Measurements from ENCODE around the gene CD151. TPM values are rescaled to one million over a fixed set of nuclear protein-coding genes. Genes with fewer than 3 reads are reported as not detected.

CD151 gene
- total RNA-seq, 2 experiments from 2014 or later: 20.2 to 20.8 TPM

DNA sequence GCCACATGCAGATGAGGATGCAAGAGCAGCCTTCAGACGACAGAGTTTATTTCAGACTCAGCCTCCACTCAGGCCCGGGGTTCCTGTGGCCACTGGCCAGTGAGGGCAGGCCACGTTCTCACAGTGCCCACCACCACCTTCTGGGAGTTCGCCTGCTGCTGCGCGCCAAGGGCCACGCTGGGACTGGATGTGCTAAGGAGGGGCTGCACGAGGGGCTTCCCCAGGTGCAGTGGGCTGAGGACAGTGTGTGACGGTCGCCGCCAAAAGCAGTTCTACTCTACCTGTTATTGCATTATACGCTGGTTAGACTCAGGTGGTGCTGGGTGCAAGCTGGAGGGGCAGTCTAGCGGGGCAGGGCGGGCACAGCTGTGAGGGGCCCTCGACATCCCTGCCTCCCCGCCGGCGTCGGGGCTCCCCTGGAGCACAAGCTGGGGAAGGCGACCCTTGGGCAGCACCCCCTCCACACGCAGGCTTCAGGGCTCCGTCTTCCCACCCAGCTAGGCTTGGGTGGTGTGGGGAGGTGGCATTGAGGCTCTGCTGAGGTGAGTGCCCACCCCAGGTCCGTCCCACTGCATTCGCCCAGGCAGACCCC lies 45.6 kb upstream of the CD151 start:
- H3K27me3 Mint-ChIP-seq: no peaks in the 10 kb centered on the region
- ATAC-seq (ENCODE audit: poor library complexity): no peak
- H3K9me3 Mint-ChIP-seq: no peaks in the 10 kb centered on the region
- H3K27ac ChIP-seq (ENCODE audit: low read depth in 1 of 2, low read length in 2 of 2): no peak overlapping the region
- peaks cover 11% of the 10 kb centered on the region for H3K36me3 ChIP-seq (ENCODE audit: insufficient read depth, low read length)
- TF ChIP-seq, protein P1, sequence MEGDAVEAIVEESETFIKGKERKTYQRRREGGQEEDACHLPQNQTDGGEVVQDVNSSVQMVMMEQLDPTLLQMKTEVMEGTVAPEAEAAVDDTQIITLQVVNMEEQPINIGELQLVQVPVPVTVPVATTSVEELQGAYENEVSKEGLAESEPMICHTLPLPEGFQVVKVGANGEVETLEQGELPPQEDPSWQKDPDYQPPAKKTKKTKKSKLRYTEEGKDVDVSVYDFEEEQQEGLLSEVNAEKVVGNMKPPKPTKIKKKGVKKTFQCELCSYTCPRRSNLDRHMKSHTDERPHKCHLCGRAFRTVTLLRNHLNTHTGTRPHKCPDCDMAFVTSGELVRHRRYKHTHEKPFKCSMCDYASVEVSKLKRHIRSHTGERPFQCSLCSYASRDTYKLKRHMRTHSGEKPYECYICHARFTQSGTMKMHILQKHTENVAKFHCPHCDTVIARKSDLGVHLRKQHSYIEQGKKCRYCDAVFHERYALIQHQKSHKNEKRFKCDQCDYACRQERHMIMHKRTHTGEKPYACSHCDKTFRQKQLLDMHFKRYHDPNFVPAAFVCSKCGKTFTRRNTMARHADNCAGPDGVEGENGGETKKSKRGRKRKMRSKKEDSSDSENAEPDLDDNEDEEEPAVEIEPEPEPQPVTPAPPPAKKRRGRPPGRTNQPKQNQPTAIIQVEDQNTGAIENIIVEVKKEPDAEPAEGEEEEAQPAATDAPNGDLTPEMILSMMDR (IDR thresholded peaks at IDR 0.05): no peak
- H3K36me3 Mint-ChIP-seq (ENCODE audit: low read depth): peaks cover 4% of the 10 kb centered on the region
- intact Hi-C loops (cut with DNase I, micrococcal nuclease): no loop called here
- no peak for DNase-seq
- H3K27me3 ChIP-seq (ENCODE audit: control insufficient read depth in 1 of 2, insufficient read depth in 2 of 2, low read length in 2 of 2): peaks cover 0 to 5% of the 10 kb centered on the region in 2 experiments
- peaks cover 17% of the 10 kb centered on the region for H3K4me1 ChIP-seq (ENCODE audit: insufficient read depth, low read length)
- no peak overlapping the region for H3K4me3 Mint-ChIP-seq
- H3K4me3 ChIP-seq (ENCODE audit: low read length): no peak overlapping the region
- H3K9me3 ChIP-seq (ENCODE audit: control insufficient read depth in 1 of 2, insufficient read depth in 1 of 2, low read length in 2 of 2): peaks cover 0 to 5% of the 10 kb centered on the region in 2 experiments
- H3K27ac Mint-ChIP-seq: no peak overlapping the region
- ChIA-PET CTCF (no interaction called here), POLR2A (no interaction called here)
- peaks cover 8% of the 10 kb centered on the region for H3K4me1 Mint-ChIP-seq (ENCODE audit: low read depth)

DNA sequence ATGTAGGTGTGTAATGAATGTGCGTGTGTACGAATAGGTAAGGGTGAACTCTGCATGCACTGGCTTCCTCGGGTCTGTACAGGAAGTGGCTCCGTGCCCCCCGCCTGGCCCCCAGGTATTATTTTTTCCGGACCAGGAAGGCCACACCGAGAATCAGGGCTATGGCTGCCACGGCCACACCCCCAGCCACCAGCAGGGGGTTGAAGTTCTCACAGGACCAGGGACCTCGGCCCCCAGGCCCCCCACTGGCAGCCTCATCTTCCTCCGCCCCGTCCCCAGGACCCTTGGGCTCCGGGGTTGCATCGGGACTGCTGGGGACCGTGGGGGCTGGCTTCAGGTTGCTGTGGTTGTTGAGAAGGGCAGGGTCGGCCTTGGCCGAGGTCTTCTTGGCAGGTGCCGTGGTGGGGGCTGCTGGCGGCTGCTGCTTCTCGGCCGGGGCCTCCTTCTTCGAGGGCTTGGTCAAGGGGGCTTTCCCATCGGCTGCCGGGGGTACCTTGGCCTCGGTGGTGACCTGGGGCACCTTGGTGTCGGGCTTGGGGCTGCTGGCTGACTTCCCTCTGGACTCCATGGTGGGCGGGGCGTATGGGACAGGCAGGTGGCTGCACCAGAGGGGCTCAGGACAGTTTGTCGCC lies 44.6 kb upstream of the CD151 start:
- H3K4me3 ChIP-seq (ENCODE audit: low read length): no peak overlapping the region
- Mint-ChIP-seq H3K4me1 (ENCODE audit: low read depth) (peaks cover 8% of the 10 kb centered on the region), H3K4me3 (no peak overlapping the region), H3K27me3 (no peaks in the 10 kb centered on the region), H3K36me3 (ENCODE audit: low read depth) (peaks cover 4% of the 10 kb centered on the region), H3K27ac (no peak overlapping the region), H3K9me3 (no peaks in the 10 kb centered on the region)
- H3K27me3 ChIP-seq (ENCODE audit: control insufficient read depth in 1 of 2, insufficient read depth in 2 of 2, low read length in 2 of 2): peaks cover 0 to 5% of the 10 kb centered on the region in 2 experiments
- H3K9me3 ChIP-seq (ENCODE audit: control insufficient read depth in 1 of 2, insufficient read depth in 1 of 2, low read length in 2 of 2): peaks cover 0 to 5% of the 10 kb centered on the region in 2 experiments
- intact Hi-C loops (cut with DNase I, micrococcal nuclease): no loop called here
- no peak for ATAC-seq (ENCODE audit: poor library complexity)
- TF ChIP-seq, protein P1 (IDR thresholded peaks at IDR 0.05): no peak
- POLR2A ChIA-PET: no interaction called here
- peaks cover 17% of the 10 kb centered on the region for H3K4me1 ChIP-seq (ENCODE audit: insufficient read depth, low read length)
- peaks cover 16% of the 10 kb centered on the region for H3K36me3 ChIP-seq (ENCODE audit: insufficient read depth, low read length)
- no peak for DNase-seq
- H3K27ac ChIP-seq (ENCODE audit: low read depth in 1 of 2, low read length in 2 of 2): no peak overlapping the region
- CTCF ChIA-PET: no interaction called here

DNA sequence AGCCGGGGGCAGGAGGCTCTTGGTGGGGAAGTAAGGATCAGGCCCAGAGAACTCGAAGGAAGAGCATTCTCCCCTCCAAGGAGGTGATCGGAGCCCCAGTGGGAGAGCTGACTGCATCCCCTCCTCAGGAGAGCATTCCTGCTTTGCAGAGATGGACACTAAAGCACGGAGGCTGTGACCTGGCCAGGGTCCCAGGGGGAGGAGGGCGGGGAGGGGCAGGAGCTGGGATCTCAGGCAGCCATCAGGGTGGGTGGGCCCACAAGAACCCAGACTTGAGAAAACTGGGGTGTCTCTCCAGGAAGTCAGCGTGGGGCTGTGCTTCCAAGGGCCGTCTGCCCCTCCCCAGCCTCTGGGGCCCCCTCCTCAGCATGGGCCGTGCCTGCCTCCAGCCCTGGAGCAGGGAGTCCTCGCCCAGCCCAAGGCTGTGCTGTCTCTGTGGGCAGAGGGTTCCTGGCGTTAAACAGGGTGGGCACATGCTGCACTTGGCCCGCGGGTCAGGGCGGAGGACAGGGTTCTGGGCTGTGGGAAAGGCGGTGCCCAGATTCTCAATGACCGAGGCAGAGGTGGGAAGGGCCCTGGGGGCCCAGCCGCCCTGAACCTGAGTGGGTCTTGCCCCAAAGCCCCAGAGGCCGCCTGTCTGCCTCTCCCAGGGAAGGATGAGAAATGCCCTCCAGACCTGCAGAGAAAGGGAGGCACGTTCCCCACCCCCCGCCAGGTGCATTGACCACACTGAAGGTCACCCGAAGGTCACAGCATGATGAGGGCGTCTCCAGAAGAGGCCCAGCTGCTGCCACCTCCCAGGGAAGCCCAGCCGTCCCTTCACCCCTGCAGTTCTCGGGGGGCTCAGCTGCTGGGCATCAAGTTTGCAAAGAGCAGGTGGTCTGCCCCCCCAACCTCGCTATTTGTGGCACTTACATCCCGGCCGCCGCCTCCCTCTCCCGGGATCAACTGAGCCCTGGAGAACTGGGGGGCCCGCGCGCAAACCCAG lies 43.5 kb upstream of the CD151 start:
- Histone ChIP-seq H3K4me3 (ENCODE audit: low read length) (no peak overlapping the region), H3K36me3 (ENCODE audit: insufficient read depth, low read length) (peaks cover 26% of the 10 kb centered on the region), H3K4me1 (ENCODE audit: insufficient read depth, low read length) (peaks cover 20% of the 10 kb centered on the region), H3K9me3 (ENCODE audit: control insufficient read depth in 1 of 2, insufficient read depth in 1 of 2, low read length in 2 of 2) (peaks cover 0 to 5% of the 10 kb centered on the region in 2 experiments), H3K27me3 (ENCODE audit: control insufficient read depth in 1 of 2, insufficient read depth in 2 of 2, low read length in 2 of 2) (peaks cover 0 to 5% of the 10 kb centered on the region in 2 experiments), H3K27ac (ENCODE audit: low read depth in 1 of 2, low read length in 2 of 2) (no peak overlapping the region)
- no peaks in the 10 kb centered on the region for H3K27me3 Mint-ChIP-seq
- no peak overlapping the region for H3K4me3 Mint-ChIP-seq
- intact Hi-C loops (cut with DNase I, micrococcal nuclease): no loop called here
- H3K4me1 Mint-ChIP-seq (ENCODE audit: low read depth): no peaks in the 10 kb centered on the region
- DNase-seq: no peak
- CTCF ChIA-PET: no interaction called here
- peaks cover 4% of the 10 kb centered on the region for H3K36me3 Mint-ChIP-seq (ENCODE audit: low read depth)
- ATAC-seq (ENCODE audit: poor library complexity): no peak
- TF ChIP-seq, protein P1 (IDR thresholded peaks at IDR 0.05): no peak
- no peaks in the 10 kb centered on the region for H3K9me3 Mint-ChIP-seq
- no peak overlapping the region for H3K27ac Mint-ChIP-seq
- POLR2A ChIA-PET: interaction anchor here (1.4 kb wide), 1 partner anchor 16 kb away, joined by 3 read pairs; the partner anchor contains the start of gene PIDD1

Data from CD4-positive, alpha-beta T cell (primary cell).